Common myeloid progenitor, CD34-positive (primary cell): ENCODE data around the gene SPOP.

ENCODE experiments used
- CTCF ChIA-PET: fragments of 350-600 bp; sonication (Branson Sonifier 250); formaldehyde crosslinking; loops from one replicate; lab custom pipeline; 2021; ENCODE audit warnings: antibody characterized with exemption; lab: Charles Lee
- POLR2A ChIA-PET: fragments of 350-600 bp; sonication (Branson Sonifier 250); formaldehyde crosslinking; loops from one replicate; lab custom pipeline; 2021; ENCODE audit warnings: antibody characterized with exemption; lab: Charles Lee
- DNase-seq, 3 donors: peaks; one replicate each; pipeline versions ENCODE4 v3.0.0 to v3.0.0-alpha.2; 2013
- H3K27ac ChIP-seq, 2 experiments: 1 replicate in 1 of 2; 2 replicates in 1 of 2; pipeline ENCODE4 v1.7.0; 2013; ENCODE audit warnings: inconsistent platforms in 2 of 2, low read length in 2 of 2, mild to moderate bottlenecking in 2 of 2, low read depth in 1 of 2, moderate library complexity in 1 of 2; ENCODE audit not compliant: severe bottlenecking in 2 of 2, insufficient read depth in 1 of 2, poor library complexity in 1 of 2
- H3K27me3 ChIP-seq, 5 experiments: replicated peaks in 2 of 5; 1 replicate in 3 of 5; 2 replicates in 2 of 5; pipeline versions ENCODE4 v1.6.1 to v1.7.0; 2013; ENCODE audit warnings: low read length in 4 of 5, mild to moderate bottlenecking in 2 of 5, moderate library complexity in 2 of 5, inconsistent platforms in 1 of 5; ENCODE audit not compliant: insufficient read depth in 5 of 5, control insufficient read depth in 4 of 5
- H3K36me3 ChIP-seq, 4 experiments: 1 replicate in 2 of 4; 2 replicates in 2 of 4; pipeline versions ENCODE4 v1.6.1 to v1.7.0; 2013; ENCODE audit warnings: low read length in 3 of 4, control low read depth in 1 of 4, mild to moderate bottlenecking in 1 of 4; ENCODE audit not compliant: control insufficient read depth in 4 of 4, insufficient read depth in 4 of 4
- H3K4me1 ChIP-seq, 4 experiments: 1 replicate in 3 of 4; 2 replicates in 1 of 4; pipeline versions ENCODE4 v1.6.1 to v1.7.1; 2013; ENCODE audit warnings: low read length in 3 of 4, mild to moderate bottlenecking in 3 of 4, control low read depth in 1 of 4, inconsistent platforms in 1 of 4, moderate library complexity in 1 of 4; ENCODE audit not compliant: control insufficient read depth in 4 of 4, insufficient read depth in 4 of 4; ENCODE audit errors: control extremely low read depth in 1 of 4
- H3K4me3 ChIP-seq, 7 experiments: 1 replicate in 4 of 7; 2 replicates in 3 of 7; pipeline versions ENCODE4 v1.5.1 to v1.7.0; 2013; ENCODE audit warnings: mild to moderate bottlenecking in 7 of 7, low read length in 6 of 7, moderate library complexity in 6 of 7, inconsistent platforms in 2 of 7, low read depth in 2 of 7, control low read depth in 1 of 7; ENCODE audit not compliant: insufficient read depth in 4 of 7, control insufficient read depth in 1 of 7; ENCODE audit errors: extremely low read depth in 1 of 7
- H3K9me3 ChIP-seq, 5 experiments: 1 replicate in 4 of 5; 2 replicates in 1 of 5; pipeline versions ENCODE4 v1.6.1 to v1.7.1; 2013; ENCODE audit warnings: low read length in 4 of 5, mild to moderate bottlenecking in 2 of 5, inconsistent platforms in 1 of 5, low read depth in 1 of 5, moderate library complexity in 1 of 5; ENCODE audit not compliant: control insufficient read depth in 4 of 5, insufficient read depth in 2 of 5; ENCODE audit errors: control extremely low read depth in 1 of 5
- WGBS: methylation state at CpG from one replicate; pipeline ENCODE4 v1.1.5; 2013; ENCODE audit not compliant: insufficient coverage; 5-methylcytosine and 5-hydroxymethylcytosine counted together

Gene SPOP

DNA sequence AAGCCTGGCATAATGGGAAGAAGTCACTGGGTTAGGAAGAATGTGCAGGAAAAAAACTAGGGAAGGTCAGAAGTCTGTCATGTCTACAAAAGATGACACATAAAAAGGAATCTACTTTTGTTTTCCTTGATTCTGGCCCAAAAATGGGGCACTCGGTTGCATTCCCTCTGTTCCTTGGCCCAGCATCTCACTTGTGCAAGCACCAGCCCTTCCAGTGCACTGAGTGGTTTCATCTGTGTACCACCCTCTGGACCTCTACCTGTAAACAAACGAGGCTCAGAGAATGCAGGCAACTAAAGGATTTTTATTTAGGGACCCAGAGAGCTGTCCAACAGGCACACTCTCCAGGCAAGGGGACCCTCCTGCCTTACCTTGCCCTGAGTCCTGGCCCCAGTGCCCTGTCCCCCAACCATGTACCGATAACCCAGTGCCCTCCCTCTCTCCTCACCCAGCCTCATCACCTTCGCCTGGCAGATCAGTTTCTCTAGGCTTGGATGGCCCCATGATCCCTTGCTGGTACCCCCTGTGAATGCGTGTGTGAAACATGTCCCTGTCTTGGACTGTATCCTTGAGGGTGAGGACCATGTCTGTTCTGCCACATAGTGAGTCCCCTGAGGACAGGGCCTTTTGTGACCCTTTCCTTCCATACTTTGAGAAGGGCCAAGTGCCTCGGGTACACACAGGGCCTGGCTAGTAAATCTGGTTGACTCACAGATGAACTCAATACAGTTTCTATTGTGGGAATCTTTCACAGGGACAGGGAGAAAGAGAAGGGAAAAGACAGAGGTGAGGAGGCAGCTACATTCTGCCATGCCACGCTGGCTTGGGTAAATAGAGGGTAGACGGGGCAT is 88.9 kb downstream of the SPOP start:
- Histone ChIP-seq H3K27ac (no peak overlapping the region), H3K27me3 (no peaks in the 10 kb centered on the region), H3K9me3 (no peaks in the 10 kb centered on the region), H3K4me1 (peaks cover 0 to 5% (median 2%) of the 10 kb centered on the region in 4 experiments), H3K36me3 (peaks cover 0 to 4% (median 2%) of the 10 kb centered on the region in 4 experiments), H3K4me3 (no peak overlapping the region)
- CTCF ChIA-PET = interaction anchor here (1.1 to 1.3 kb wide), 2 partner anchors 13 to 18 kb away, joined by 4 read pairs; partner anchors contain the start of gene NXPH3
- DNase-seq = no peak
- POLR2A ChIA-PET = interaction anchor here (0.7 kb wide), 1 partner anchor 14 kb away, joined by 3 read pairs; no protein-coding TSS in a partner anchor
- WGBS = 96% methylated on average over 4 of the region's 8 CpGs

DNA sequence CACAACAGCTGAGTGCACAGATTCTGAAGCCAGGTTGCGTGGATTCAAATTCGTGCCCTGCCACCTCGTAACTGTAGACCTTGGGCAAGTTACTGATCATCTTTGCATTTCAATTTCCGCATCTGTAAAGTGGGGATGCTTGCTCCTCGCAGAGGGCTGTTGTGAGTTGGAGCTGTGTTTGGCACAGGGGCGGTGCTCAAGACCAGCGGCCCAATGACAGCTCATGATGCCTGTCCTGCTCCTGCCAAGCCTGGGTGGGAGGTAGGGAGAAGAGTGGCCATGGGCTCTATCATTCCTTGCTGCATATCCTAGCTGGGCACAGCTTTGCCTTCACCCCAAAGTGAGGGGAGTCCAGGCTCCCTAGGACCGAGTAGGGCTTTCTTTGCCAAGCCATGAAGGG is 89.6 kb downstream of the SPOP start:
- 96% methylated on average over 7 of the region's 8 CpGs for WGBS
- no peak overlapping the region for H3K27ac ChIP-seq
- no peaks in the 10 kb centered on the region for H3K27me3 ChIP-seq
- H3K9me3 ChIP-seq = no peaks in the 10 kb centered on the region
- CTCF ChIA-PET = interaction anchor here (1.1 to 1.3 kb wide), 3 partner anchors 10 to 17 kb away, joined by 3 to 4 read pairs (median 4); partner anchors contain the start of gene NXPH3
- POLR2A ChIA-PET = no interaction called here
- H3K4me1 ChIP-seq = peaks cover 0 to 5% (median 2%) of the 10 kb centered on the region in 4 experiments
- no peak overlapping the region for H3K4me3 ChIP-seq
- H3K36me3 ChIP-seq = peaks cover 0 to 4% (median under 1%) of the 10 kb centered on the region in 4 experiments
- DNase-seq = no peak

GRCh38 chr17:49587366-49588073 is 90.4 kb downstream of the SPOP start:
- no peak for DNase-seq

GRCh38 chr17:49585422-49586027 is 92.4 kb downstream of the SPOP start:
- H3K4me3 ChIP-seq = no peak overlapping the region
- WGBS = 100% methylated on average over 3 of the region's 3 CpGs
- H3K27ac ChIP-seq = no peak overlapping the region
- H3K9me3 ChIP-seq = no peaks in the 10 kb centered on the region
- no peaks in the 10 kb centered on the region for H3K36me3 ChIP-seq
- H3K4me1 ChIP-seq = peaks cover 0 to 5% (median 2%) of the 10 kb centered on the region in 4 experiments
- CTCF ChIA-PET = interaction anchor here (1.6 kb wide), 1 partner anchor 15 kb away, joined by 5 read pairs; no protein-coding TSS in a partner anchor
- peak in 1 of 3 donors; percentile 20 for DNase-seq
- POLR2A ChIA-PET = no interaction called here
- H3K27me3 ChIP-seq = no peaks in the 10 kb centered on the region

More at GRCh38 chr17:49587366-49588073, 90.4 kb downstream of the SPOP start:
- Histone ChIP-seq H3K27ac (no peak overlapping the region), H3K27me3 (no peaks in the 10 kb centered on the region), H3K9me3 (no peaks in the 10 kb centered on the region), H3K4me1 (peaks cover 0 to 5% (median 2%) of the 10 kb centered on the region in 4 experiments), H3K4me3 (no peak overlapping the region), H3K36me3 (peaks cover 0 to 2% (median 0%) of the 10 kb centered on the region in 4 experiments)
- 95% methylated on average over 8 of the region's 12 CpGs for WGBS
- ChIA-PET CTCF (interaction anchor here (1.1 to 1.3 kb wide), 3 partner anchors 11 to 16 kb away, joined by 3 to 4 read pairs (median 4); partner anchors contain the start of gene NXPH3), POLR2A (no interaction called here)

- POLR2A ChIA-PET = no interaction called here
- no peak for DNase-seq
- peaks cover 0 to 2% (median 0%) of the 10 kb centered on the region in 5 experiments for H3K27me3 ChIP-seq
- no peaks in the 10 kb centered on the region for H3K36me3 ChIP-seq
- peaks cover 0 to 5% (median 2%) of the 10 kb centered on the region in 4 experiments for H3K4me1 ChIP-seq
- no peaks in the 10 kb centered on the region for H3K9me3 ChIP-seq
- 100% methylated on average over 2 of the region's 4 CpGs for WGBS
- CTCF ChIA-PET = no interaction called here
- H3K4me3 ChIP-seq = no peak overlapping the region
- no peak overlapping the region for H3K27ac ChIP-seq
Observed at GRCh38 chr17:49583889-49584288, 94.0 kb downstream of the SPOP start.

DNA sequence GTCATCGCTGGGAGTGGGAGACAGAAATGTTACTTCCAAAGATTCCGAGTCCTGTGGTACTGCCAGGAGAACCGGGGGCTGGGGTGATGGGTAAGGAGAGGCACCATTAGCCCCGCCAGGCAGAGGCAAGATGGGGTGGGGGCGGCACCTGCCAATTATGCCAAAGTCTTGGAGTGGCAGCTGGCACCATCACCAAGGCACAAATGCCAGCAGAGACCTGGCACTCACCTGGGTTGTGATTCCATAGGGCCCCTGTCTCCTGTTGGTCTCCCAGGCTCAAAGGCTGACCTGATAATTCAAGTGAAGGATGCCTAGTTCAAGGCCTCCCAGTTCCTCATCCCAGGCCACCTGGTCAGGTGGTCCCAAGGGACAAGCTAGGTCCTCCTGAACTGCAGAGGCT is 94.7 kb downstream of the SPOP start:
- no peak for DNase-seq
- 100% methylated on average over 4 of the region's 5 CpGs for WGBS
- H3K36me3 ChIP-seq = no peaks in the 10 kb centered on the region
- H3K4me1 ChIP-seq = peaks cover 0 to 5% (median 2%) of the 10 kb centered on the region in 4 experiments
- H3K4me3 ChIP-seq = no peak overlapping the region
- CTCF ChIA-PET = interaction anchor here (1.2 kb wide), 2 partner anchors 11 to 13 kb away, joined by 3 read pairs; no protein-coding TSS in a partner anchor
- H3K27ac ChIP-seq = no peak overlapping the region
- H3K27me3 ChIP-seq = peaks cover 0 to 4% (median 0%) of the 10 kb centered on the region in 5 experiments
- POLR2A ChIA-PET = no interaction called here
- no peaks in the 10 kb centered on the region for H3K9me3 ChIP-seq
